NCI-H2029 (cell line): ENCODE measurements around the gene LRRC8E.
"Not testable (repeated sequence)": the region's sequence is repeated elsewhere in the genome, so short reads cannot be mapped to it uniquely, and the experiment has no call there.

ENCODE experiments used
- DNase-seq: peaks from one replicate; lab custom pipeline; 2025; lab: John Stamatoyannopoulos, UW

LRRC8E gene

DNA sequence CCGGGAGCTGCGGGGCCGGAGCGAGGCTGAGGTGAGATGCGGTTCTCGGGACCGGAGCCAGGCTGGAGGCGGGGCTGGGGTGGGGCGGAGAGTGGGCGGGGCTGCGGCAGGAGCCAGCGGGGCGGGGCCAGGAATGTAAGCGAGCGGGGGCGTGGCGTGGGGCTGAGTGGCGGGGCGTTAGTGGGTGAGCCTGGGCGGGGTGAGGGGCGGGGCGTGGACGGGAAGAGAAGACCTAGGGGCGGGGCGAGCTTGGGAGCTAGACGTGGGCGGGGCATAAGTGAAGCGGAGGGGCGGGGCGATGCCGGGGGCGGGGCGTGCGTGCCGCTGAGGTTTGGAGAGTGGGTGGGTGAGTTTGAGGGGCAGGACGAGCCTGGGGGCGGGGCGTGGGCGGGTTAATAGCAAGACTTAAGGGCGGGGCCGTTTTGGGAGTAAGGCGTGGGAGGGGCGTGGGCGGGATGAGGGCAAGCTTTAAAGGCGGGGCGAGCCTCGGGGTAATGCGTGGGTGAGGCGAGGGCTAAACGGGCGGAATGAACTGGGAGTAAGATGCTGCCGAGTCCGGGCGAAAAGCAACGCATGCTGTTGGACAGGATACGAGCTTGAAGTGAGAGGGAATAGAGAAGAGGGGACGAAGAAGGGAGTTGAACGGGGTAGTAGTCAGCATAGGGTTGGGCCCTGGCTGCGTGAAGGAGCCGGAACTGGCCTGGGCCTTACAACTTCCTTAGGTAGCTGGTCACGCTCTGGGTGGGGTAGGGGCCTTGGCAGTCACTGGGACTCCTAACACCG, 32.4 kb downstream of the LRRC8E start:
- peak; percentile 97 for DNase-seq

DNA sequence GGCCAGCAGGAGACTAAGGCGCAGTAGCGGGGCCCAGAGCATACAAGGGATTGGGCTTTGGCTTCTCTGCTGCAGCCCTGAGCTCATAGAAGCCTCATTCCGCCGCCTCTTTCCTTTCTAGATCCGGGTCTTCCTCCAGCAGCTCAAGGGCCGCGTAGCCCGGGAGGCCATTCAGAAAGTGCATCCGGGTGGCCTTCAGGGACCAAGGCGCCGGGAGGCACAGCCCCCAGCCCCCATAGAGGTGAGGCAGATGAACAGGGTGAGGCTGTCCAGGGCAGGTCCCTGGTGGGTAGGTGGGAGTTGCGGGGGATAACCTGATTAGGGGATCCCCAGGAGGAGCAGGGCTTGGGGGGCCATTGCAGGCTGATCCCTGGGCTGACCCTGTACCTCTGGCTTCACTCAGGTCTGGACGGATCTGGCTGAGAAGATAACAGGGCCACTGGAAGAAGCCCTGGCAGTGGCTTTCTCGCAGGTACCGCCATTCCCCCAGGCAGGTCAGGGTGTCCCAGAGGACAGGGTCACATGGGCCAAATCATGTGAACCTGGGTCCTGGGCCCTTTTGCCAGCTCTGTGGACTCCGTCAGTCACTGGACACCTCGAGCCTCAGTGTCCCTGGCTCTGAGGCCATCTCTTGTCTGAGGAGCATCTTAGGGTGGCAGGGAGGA, 33.1 kb downstream of the LRRC8E start:
- DNase-seq: no peak

DNA sequence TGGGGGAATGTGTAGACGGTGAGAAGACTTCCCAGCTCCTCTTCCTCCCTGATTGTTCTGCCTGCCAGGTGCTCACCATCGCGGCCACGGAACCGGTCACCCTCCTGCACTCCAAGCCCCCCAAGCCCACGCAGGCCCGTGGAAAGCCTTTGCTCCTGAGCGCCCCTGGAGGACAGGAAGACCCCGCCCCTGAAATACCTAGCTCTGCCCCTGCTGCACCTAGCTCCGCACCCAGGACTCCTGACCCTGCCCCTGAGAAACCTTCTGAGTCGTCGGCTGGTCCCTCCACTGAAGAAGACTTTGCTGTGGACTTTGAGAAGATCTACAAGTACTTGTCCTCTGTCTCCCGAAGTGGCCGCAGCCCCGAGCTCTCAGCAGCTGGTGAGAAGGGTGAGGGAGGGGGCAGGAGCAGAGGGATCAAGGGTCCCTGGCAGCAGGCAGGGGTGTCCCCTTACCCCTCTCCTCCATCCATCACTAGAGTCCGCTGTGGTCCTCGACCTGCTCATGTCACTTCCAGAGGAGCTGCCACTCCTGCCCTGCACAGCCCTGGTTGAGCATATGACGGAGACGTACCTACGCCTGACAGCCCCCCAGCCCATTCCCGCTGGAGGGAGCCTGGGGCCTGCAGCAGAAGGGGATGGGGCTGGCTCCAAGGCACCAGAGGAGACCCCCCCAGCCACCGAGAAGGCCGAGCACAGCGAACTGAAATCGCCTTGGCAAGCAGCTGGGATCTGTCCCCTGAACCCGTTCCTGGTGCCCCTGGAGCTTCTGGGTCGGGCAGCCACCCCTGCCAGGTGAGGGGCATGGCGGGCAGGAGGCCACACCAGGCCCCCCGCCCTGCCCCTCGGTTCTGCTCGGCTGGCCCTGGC, 33.9 kb downstream of the LRRC8E start:
- DNase-seq: no peak

DNA sequence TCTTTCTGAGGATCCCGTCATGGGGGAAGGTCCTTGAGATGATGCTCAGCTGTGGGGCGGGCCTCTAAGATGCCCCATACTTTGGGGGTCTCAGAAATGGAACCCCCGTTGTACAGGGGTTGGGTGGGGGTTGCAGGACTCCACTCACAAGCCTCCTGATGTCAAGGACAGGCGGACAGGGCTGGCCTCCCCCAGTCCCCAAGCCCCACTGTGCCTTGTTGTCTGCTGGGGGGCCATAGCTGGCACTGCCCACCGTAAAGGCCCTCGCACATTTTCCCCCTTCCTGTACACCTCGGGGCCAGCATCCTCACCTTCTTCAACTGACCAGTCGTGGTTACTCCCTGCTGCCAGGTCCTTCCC, 34.5 kb downstream of the LRRC8E start:
- no peak for DNase-seq

DNA sequence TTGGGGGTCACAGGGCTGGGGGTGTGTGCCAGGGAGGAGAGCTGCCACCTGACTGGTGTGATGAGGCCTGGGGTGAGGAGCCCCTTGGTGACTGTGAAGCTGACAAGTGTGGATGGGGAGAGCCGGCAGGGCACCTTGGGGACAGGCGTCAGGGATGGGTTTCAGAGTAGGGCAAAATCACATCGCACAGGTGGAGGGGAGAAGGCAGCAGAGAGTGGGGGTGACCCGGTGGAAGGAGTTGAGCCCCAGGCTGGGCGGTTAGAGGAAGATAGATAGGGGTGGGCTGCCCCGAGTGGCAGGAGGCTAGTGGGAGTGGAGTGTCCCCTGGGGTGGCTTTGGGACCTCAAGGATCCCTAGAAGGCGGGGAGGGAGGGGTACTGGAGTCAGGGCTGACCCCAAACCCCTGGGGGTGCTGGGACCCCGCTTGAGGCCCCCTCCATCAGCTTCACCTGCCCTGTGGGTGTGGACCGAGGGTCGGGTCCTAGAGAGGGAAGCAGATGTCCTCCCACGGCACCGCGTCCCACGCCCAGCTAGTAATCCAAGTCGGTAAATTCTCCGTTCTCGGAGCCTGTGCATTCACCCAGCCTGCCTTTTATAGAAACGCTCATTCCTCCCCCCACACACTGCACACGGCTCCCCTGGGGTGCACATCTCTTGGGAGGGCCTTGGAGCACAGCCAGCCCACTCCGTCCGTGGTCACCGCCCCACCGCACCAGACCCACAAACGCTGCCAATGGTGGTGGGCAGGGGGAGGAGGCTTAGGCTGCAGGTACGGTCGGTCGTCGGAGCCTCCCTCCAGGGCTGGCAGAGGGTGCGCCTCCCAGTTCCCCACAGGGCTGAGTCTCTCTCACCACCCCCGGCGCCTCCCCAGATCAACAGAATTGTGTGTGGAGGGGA, 35.2 kb downstream of the LRRC8E start:
- DNase-seq: no peak

DNA sequence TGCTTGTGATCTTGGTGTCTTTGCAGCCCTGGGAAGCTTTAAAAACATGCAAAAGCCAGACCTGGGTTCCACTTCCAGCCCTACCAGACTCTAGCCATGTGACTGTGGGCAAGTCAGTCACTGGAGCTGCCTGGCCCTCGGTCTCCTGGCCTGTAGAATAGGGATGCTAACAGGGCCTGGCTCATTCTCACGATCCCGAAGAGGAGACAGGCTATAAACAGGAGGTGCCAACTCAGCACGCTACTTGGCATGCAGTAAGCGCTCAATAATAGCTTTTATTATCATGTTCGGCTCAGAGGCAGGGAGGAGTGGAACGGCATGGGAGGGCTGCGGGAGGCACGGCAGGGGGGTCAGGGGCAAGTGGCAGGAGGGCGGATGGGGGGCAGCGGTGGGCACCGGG, 35.9 kb downstream of the LRRC8E start:
- DNase-seq: no peak

DNA sequence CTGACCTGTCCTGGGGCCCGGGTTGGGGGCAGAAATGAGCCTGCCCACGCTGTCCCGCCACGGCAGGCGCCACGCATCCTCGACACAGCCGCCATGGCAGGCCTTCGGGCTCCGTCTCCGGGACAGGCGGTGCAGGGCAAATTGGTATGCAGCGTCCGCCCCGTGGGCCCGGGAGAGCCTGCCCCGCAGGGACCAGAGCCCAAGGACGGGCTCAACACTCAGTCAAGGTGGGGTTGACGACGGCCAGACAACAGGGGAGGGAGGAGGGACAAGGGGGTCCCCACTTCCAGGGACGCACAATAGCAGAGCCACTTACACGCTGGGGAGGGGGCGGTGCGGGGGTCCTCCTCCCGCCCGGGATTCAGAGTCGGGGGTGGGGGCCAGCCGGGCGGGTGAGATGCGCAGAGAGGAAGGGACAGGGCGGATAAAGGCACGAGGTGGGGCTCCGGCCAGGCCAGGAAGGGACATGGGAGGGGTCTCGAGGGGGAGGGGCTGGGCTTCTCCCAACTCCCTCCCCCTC, 36.4 kb downstream of the LRRC8E start:
- no peak for DNase-seq

DNA sequence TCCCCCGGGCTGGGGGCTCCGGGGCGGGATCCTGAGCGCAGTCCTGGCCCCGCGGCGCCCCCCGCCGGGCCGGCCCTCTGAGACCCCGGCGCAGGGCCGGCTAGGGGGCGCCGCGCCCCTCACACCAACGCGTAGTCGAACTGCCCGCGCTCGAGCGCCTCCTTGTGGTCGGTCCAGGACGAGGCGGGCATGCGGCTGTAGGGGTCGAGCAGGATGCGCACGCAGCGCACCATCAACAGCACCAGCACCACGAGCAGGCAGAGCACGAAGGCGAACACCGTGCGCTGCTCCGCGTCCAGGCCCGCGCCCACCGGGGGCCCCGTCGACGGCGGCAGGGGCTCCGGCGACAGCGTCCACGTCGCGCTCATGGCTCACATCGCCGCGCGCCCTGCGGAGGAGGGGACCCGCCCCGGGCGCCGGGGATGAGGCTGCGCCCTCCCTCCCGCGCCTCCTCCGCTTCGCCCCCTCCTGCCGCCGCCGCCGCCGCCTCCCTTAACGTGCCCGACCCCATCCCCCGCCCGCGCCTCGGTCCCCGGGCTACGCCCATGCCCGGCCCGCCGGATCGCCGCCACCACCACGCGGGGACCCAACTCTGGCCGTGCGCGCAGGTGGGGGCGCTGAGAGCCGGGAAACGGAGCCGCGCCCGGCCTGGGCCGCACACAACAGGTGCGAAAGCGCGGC, 37.0 kb downstream of the LRRC8E start:
- DNase-seq: peak; percentile 53

DNA sequence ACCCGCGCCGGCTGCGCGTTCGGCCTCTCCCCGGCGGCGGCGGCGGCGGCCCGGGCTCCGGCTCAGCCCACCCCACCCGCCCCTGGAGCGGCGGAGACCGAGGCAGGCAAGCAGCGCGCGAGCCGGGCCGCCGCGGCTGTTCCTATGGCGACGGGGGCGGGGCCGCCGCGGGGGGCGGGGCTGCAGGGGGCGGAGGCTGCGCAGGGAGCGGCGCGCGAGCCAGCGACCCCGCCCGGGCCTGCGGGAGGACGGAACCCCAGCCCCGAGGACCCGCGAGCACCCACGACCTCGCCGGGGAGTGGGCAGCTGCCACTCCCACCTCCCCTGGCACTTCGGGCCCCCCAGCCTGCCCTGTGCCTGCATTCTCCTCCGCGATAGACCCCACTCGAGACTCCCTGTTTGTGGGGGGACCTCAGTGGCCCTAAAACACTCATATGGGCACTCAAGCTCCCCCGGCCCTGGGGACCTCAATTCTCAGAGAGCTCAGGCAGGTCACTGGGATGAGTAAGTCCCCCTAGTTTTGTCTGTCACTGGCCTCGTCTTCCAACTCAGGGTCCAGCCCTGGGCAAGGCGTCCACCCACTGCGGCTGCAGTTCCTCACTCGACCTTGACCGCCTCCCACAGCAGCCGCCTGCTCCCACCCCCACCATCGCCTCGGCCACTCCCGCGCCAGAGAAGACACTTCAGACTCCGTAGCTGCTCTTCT, 37.9 kb downstream of the LRRC8E start, which contains the start of gene CTXN1:
Gene CTXN1 (minus strand): TSS at position 115 of the 706 bp plus-strand sequence. CDS start 597 bp downstream, outside the sequence.
- DNase-seq: peak; percentile 31

DNA sequence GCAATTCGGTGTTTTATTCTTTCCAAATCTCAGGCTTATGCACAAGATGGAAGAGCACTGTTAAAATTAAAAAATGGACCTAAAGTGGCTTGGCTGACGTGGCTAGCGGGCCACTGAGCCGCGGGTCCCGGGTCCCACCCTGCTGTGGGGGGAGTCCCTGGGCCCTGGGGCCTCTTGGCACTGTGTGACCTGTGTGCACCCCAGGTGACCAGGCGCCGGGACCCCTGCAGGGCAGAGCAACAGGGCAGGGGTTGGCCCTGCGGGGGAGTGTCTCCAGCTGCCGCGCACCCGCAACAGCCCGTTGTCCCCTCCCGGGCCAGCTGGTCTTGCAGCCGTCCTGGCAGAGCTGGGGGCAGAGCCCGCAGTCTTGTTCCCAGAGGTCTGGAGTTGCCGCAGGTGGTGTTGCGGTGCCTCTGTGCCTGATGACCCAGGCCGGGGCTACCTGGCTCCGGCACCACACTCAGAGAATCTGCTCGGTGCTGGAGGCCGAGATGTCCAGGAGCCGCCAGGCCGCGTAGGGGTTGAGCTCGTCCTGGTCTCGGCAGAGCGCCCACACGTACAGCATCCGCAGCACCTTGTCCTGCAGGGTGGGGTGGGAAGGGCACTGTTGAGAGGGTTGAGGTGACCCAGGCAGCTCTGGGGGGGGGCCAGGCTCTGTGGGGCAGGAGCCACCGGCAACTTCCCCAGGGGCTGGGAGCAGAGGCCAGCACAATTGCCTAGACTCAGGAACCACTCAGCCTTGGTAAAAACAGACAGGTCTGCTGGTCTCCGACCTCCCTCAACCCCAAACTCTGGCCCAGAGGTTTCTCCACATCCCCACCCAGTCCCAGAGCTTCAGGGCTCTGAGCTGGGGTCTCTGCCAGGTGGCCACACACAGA, 38.7 kb downstream of the LRRC8E start:
- no peak for DNase-seq

DNA sequence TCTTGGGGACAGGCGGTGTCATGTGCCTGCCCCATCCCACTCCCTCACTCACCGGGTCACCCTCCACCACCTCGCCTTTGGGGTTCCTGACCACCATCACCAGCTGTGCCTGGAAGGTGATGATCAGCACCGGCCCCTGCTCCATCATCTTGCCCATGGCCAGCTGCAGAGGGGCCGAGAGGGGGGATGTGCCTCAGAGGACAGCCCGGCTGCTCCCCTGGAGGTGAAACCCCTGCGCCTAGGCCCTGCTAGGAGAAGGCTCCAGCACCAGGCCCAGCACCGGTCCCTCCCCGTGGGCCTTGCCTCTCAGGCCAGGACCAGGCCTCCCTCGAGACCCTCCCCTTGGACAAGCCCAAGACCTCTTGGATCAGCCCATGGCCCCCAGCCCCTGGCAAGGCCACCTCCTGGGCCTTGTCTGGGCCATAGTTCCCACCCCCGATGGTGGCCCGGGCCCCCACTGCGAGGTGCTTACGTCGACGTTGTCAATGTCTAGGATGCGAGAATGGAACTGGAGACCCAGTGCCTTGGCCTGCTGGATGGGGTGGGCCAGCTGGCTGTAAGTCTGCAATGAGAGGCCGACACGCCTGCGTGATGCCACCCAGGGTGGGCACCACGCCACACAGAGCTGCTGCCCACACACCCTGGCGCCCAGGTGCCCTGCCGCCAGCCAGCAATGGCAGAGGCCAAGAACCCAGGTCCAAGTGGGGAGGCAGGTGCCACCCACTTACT, 39.5 kb downstream of the LRRC8E start:
- DNase-seq: no peak

DNA sequence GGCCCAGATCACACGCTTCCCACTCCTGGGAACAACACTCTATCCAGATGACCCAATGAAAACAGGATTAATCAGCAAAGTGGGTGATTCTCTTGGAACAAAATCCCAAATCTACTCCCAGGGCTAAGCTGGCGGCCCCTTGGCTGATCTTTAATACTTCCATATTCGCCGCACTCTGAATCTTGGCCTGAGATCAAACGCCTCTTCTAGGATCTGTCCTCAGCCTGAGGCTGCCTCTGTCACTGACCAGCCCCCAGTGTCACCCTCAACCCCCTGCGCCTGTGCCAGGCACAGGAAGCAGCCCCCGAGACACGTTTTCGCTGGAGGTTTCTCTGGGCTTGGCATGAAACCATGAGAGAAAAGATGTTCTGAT, 40.0 kb downstream of the LRRC8E start:
- no peak for DNase-seq

DNA sequence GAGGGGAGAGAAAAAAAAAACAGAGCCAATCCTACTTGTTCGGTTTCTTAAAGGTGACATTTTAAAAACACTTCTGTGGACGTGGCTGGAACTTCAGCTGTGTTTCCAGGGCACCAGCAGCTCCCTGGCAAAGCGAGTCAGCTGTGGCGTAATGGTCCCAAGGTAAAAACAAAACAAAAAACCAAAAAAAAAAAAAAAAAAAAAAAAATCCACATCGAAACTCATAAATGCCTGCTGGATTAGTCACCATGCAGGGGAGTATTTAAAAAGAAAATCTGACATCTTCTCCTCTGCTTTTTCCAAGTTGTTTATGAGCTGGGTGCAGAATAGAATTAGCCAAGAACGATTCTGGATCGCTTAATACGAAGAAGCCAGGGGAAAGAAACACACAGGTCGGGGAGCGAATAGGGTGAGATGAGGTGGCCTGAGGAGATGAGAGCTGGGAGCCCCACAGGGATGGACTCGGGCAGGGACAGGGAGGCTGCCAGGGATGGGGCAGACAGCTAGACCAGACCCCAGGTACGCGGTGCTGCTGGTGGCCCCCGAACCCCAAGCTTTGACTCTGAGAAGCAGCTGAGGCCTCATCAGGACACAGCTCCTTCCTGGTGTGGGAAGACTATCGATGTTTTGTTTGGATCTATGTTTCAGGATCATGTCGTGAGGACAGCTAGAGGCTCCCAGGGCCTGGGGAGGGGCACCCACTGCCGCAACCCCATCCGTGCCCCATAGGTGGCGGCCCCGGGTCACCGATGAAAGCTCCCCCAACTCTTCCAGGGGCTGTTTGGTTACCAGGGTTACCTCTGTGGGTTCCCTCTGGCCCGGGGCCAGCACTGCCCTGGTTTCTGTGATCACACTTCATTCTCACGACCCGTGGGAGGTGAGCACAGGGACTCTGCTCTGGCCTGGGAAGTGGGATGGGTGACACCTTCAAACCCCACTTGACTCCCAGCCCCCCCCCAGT, 40.7 kb downstream of the LRRC8E start:
- no peak for DNase-seq

DNA sequence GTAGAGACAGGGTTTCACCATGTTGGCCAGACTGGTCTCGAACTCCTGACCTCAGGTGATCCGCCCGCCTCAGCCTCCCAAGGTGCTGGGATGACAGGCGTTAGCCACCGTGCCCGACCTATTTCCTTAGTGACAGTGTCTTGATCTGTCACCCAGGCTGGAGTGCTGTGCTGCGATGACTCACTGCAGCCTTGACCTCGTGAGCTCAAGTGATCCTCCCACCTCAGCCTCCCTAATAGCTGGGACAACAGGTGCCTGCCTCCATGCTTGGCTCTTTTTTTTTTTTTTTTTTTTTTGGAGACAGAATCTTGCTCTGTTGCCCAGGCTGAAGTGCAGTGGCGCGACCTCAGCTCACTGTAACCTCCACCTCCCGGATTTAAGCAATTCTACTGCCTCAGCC, 41.7 kb downstream of the LRRC8E start:
- not testable (repeated sequence) for DNase-seq

DNA sequence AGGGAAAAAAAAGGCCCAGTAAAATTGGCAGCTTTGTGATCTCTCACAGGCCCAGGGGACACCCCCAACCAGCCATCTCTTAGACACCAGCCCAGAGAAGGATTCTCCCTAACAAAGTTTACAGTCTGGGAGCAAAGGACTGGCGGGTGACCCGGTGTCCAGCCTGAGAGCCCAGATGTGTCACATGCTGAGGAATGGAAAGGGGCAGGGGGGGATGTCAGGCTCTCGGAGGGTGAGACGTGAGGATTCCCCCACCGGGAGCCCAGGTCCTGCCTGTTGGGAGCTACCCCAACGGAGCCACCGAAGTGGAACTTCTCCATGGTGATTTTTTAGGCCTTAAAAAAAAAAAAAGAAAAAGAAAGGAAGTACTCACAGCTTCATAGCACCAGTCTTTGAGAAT, 42.5 kb downstream of the LRRC8E start:
- no peak for DNase-seq

DNA sequence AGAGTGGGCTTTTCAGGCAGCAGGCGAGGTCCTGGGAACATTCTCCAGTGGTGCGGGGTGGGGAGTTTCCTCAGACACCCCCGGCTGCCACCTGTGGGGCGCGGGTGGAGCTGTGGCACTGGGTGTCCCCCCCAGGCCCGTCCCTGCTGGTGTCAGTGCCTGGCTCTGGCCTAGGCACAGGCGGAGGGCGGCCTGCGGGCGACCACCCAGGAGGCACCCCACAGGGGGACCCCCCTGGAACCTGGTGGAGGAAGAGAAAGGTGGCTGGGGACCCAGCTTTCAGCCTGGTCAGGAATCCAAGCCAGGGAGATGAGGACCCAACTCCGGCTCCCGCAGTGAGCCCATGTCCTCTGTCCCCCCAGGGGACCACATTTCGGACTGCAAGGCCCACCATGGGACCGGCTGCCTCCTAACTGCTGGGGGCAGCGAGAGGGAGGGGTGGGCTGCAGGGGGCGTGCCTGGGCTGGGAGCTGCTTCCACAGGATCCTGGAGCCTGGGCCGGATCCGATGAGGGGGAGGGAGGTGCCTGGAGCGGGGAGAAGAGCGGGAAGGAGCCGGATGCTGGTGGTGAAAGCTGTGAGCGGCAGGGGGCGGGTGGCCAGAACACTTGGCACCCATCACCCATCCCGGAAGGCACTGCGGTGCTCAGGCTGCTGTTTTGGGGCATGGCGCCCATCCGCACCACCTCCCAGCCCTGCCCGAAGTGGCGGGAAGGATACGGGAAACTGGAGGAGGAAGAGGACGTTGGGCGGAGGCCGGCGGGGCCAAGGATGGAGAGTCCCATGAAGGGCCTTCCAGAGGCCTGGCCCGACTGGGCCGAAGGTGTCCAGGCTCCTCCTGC, 43.1 kb downstream of the LRRC8E start:
- DNase-seq: no peak
